Measurements from ENCODE around the gene LZTR1.
"Not testable (repeated sequence)": the region's sequence is repeated elsewhere in the genome, so short reads cannot be mapped to it uniquely, and the experiment has no call there.

Gene LZTR1

GRCh38 chr22:21000987-21001600 is 19.0 kb downstream of the LZTR1 start:
- peak overlapping the region; percentile 99 for H2AFZ ChIP-seq (ENCODE audit: low read length)
- H4K20me1 ChIP-seq (ENCODE audit: insufficient read depth, low read length, poor library complexity, severe bottlenecking) = peaks cover 18% of the 10 kb centered on the region

GRCh38 chr22:21001601-21002325 is 19.7 kb downstream of the LZTR1 start, which contains the start of gene THAP7:
THAP7 (minus strand) TSS chr22:21002118; CDS start chr22:21001911, 207 bp downstream.
- Histone ChIP-seq H3K79me2 (ENCODE audit: insufficient read depth, low read length) (peaks cover 34% of the 10 kb centered on the region), H3K9me2 (replicated peaks; ENCODE audit: low read depth, low read length) (no peaks in the 10 kb centered on the region), H3K4me2 (ENCODE audit: low read depth, low read length, poor library complexity, severe bottlenecking) (peak within 1 kb of the TSS; percentile 86), H3K4me3 (ENCODE audit: low read length, poor library complexity, severe bottlenecking) (peak within 1 kb of the TSS; percentile 95), H3F3A (ENCODE audit: low read depth) (peaks cover 3% of the 10 kb centered on the region), H3K4me1 (ENCODE audit: insufficient read depth, low read length, poor library complexity, severe bottlenecking) (peaks cover 19% of the 10 kb centered on the region), H3K27me3 (ENCODE audit: insufficient read depth, low read length, poor library complexity, severe bottlenecking) (no peaks in the 10 kb centered on the region), H3K36me3 (ENCODE audit: insufficient read depth, low read length) (no peaks in the 10 kb centered on the region; the same call in 1 of the 2 replicates), H2AFZ (ENCODE audit: low read length) (peak within 1 kb of the TSS; percentile 99), H3K9ac (ENCODE audit: low read depth, low read length, poor library complexity, severe bottlenecking) (peak within 1 kb of the TSS; percentile 97), H3K9me3 (ENCODE audit: insufficient read depth, low read depth, low read length) (no peaks in the 10 kb centered on the region), H4K20me1 (ENCODE audit: insufficient read depth, low read length, poor library complexity, severe bottlenecking) (peaks cover 18% of the 10 kb centered on the region)
- TF ChIP-seq CTCF (conservative IDR thresholded peaks at IDR 0.05; ENCODE audit: low read length) = no peak
- TF ChIP-seq EZH2phosphoT487 (IDR thresholded peaks at IDR 0.05; ENCODE audit: borderline replicate concordance) = no peak

More at GRCh38 chr22:21000987-21001600, 19.0 kb downstream of the LZTR1 start:
- peaks cover 3% of the 10 kb centered on the region for H3F3A ChIP-seq (ENCODE audit: low read depth)
- H3K9me2 ChIP-seq (replicated peaks; ENCODE audit: low read depth, low read length) = no peaks in the 10 kb centered on the region
- no peaks in the 10 kb centered on the region for H3K27me3 ChIP-seq (ENCODE audit: insufficient read depth, low read length, poor library complexity, severe bottlenecking)
- H3K4me3 ChIP-seq (ENCODE audit: low read length, poor library complexity, severe bottlenecking) = peak overlapping the region; percentile 95
- peak overlapping the region; percentile 97 for H3K9ac ChIP-seq (ENCODE audit: low read depth, low read length, poor library complexity, severe bottlenecking)
- TF ChIP-seq EZH2phosphoT487 (IDR thresholded peaks at IDR 0.05; ENCODE audit: borderline replicate concordance) (no peak), CTCF (conservative IDR thresholded peaks at IDR 0.05; ENCODE audit: low read length) (no peak)
- peaks cover 19% of the 10 kb centered on the region for H3K4me1 ChIP-seq (ENCODE audit: insufficient read depth, low read length, poor library complexity, severe bottlenecking)
- peak overlapping the region; percentile 86 for H3K4me2 ChIP-seq (ENCODE audit: low read depth, low read length, poor library complexity, severe bottlenecking)
- H3K9me3 ChIP-seq (ENCODE audit: insufficient read depth, low read depth, low read length) = no peaks in the 10 kb centered on the region
- H3K36me3 ChIP-seq (ENCODE audit: insufficient read depth, low read length) = no peaks in the 10 kb centered on the region; the same call in 1 of the 2 replicates
- peaks cover 34% of the 10 kb centered on the region for H3K79me2 ChIP-seq (ENCODE audit: insufficient read depth, low read length)

GRCh38 chr22:21003782-21004181 is 21.7 kb downstream of the LZTR1 start:
- Histone ChIP-seq H3K9me3 (ENCODE audit: insufficient read depth, low read depth, low read length) (no peaks in the 10 kb centered on the region), H3K4me3 (ENCODE audit: low read length, poor library complexity, severe bottlenecking) (peak overlapping the region; percentile 95), H3K4me2 (ENCODE audit: low read depth, low read length, poor library complexity, severe bottlenecking) (peak overlapping the region; percentile 86), H3K79me2 (ENCODE audit: insufficient read depth, low read length) (peaks cover 34% of the 10 kb centered on the region), H3F3A (ENCODE audit: low read depth) (peaks cover 3% of the 10 kb centered on the region), H3K36me3 (ENCODE audit: insufficient read depth, low read length) (no peaks in the 10 kb centered on the region; the same call in 1 of the 2 replicates), H2AFZ (ENCODE audit: low read length) (no peak overlapping the region), H3K9me2 (replicated peaks; ENCODE audit: low read depth, low read length) (no peaks in the 10 kb centered on the region), H3K9ac (ENCODE audit: low read depth, low read length, poor library complexity, severe bottlenecking) (peak overlapping the region; percentile 97), H3K4me1 (ENCODE audit: insufficient read depth, low read length, poor library complexity, severe bottlenecking) (peaks cover 19% of the 10 kb centered on the region), H3K27me3 (ENCODE audit: insufficient read depth, low read length, poor library complexity, severe bottlenecking) (no peaks in the 10 kb centered on the region), H4K20me1 (ENCODE audit: insufficient read depth, low read length, poor library complexity, severe bottlenecking) (peaks cover 18% of the 10 kb centered on the region)
- TF ChIP-seq EZH2phosphoT487 (IDR thresholded peaks at IDR 0.05; ENCODE audit: borderline replicate concordance) = no peak
- no peak for TF ChIP-seq CTCF (conservative IDR thresholded peaks at IDR 0.05; ENCODE audit: low read length)

GRCh38 chr22:21009208-21009607 is 27.1 kb downstream of the LZTR1 start:
- not testable (repeated sequence) for H3K4me1 ChIP-seq (ENCODE audit: insufficient read depth, low read length, poor library complexity, severe bottlenecking); H4K20me1 ChIP-seq (ENCODE audit: insufficient read depth, low read length, poor library complexity, severe bottlenecking); H3K4me3 ChIP-seq (ENCODE audit: low read length, poor library complexity, severe bottlenecking); H3K27me3 ChIP-seq (ENCODE audit: insufficient read depth, low read length, poor library complexity, severe bottlenecking); H3K9me3 ChIP-seq (ENCODE audit: insufficient read depth, low read depth, low read length); H3F3A ChIP-seq (ENCODE audit: low read depth); H3K9ac ChIP-seq (ENCODE audit: low read depth, low read length, poor library complexity, severe bottlenecking); H3K9me2 ChIP-seq (replicated peaks; ENCODE audit: low read depth, low read length); H3K36me3 ChIP-seq (ENCODE audit: insufficient read depth, low read length); H3K79me2 ChIP-seq (ENCODE audit: insufficient read depth, low read length); H2AFZ ChIP-seq (ENCODE audit: low read length); H3K4me2 ChIP-seq (ENCODE audit: low read depth, low read length, poor library complexity, severe bottlenecking)
